Measurements from ENCODE around the gene KCNJ15. TPM values are rescaled to one million over a fixed set of nuclear protein-coding genes. Genes with fewer than 3 reads are reported as not detected.
A peak's percentile ranks its signal among the peaks of the same experiment; 100 is the strongest.

The KCNJ15 gene
- total and polyA plus RNA-seq, 2 of the 4 experiments (the other 2 are of a cell fraction): under 0.01 to 0.07 TPM

GRCh38 chr21:38310646-38311485, 54.1 kb downstream of the KCNJ15 start:
- no peak overlapping the region for H4K5ac ChIP-seq (ENCODE audit: low read depth, low read length)
- H3K9me1 ChIP-seq (ENCODE audit: insufficient read depth, low read length): peaks cover 10% of the 10 kb centered on the region
- no peak overlapping the region for H3K9ac ChIP-seq (ENCODE audit: low read depth, low read length)
- H3K4me1 ChIP-seq (ENCODE audit: control insufficient read depth, insufficient read depth, low read length): peaks cover 6% of the 10 kb centered on the region
- H2BK5ac ChIP-seq (ENCODE audit: low read depth, low read length, poor library complexity, severe bottlenecking): no peak overlapping the region
- no peak overlapping the region for H3K23ac ChIP-seq (ENCODE audit: low read depth, low read length)
- no peak overlapping the region for H2BK20ac ChIP-seq (ENCODE audit: low read depth, low read length)
- H3K4me3 ChIP-seq (ENCODE audit: insufficient read depth, low read depth, low read length): no peak overlapping the region
- 97% methylated on average over 5 of the region's 9 CpGs; no CpG with 5 or more reads in 1 of the 2 experiments for WGBS, 2 experiments (ENCODE audit: extremely low coverage in 2 of 2, insufficient read length in 1 of 2)
- TF ChIP-seq FOS (IDR thresholded peaks at IDR 0.05; ENCODE audit: low read depth, low read length) (0 out of 2 replicates have a peak, but pooled peaks have one; percentile 28), CEBPB (IDR thresholded peaks at IDR 0.05; ENCODE audit: low read depth, low read length) (peak; percentile 95), MAFK (IDR thresholded peaks at IDR 0.05; ENCODE audit: low read depth, low read length) (no peak)
- in situ Hi-C loops (cut with MboI; ENCODE audit: low sequenced_read_pairs) (no loop called here), intact Hi-C loops (cut with micrococcal nuclease) (no loop called here), dilution Hi-C loops (cut with HindIII; ENCODE audit: low sequenced_read_pairs, unreplicated experiment) (no loop called here)
- no peaks in the 10 kb centered on the region; the same call in 1 of the 2 replicates for H4K20me1 ChIP-seq (ENCODE audit: insufficient read depth, low read length)
- no peak overlapping the region for H4K91ac ChIP-seq (ENCODE audit: insufficient read depth, low read depth, low read length)
- H2AK9ac ChIP-seq (replicated peaks; ENCODE audit: low read depth, low read length, poor library complexity): no peak overlapping the region
- H3K79me1 ChIP-seq (ENCODE audit: low read depth in 1 of 2, low read length in 2 of 2): no peaks in the 10 kb centered on the region
- peak overlapping the region; percentile 18; the same call in 1 of the 3 replicates for H2BK15ac ChIP-seq (ENCODE audit: low read depth, low read length)
- DNase-seq (peak; percentile 49), ATAC-seq (ENCODE audit: low read depth) (no peak)
- H3K4me2 ChIP-seq (ENCODE audit: low read depth, low read length): no peak overlapping the region
- H3K27ac ChIP-seq (ENCODE audit: insufficient read depth, low read length): no peak overlapping the region
- CTCF ChIA-PET: interaction anchor here (0.7 to 0.8 kb wide), 2 partner anchors 15 to 751 kb away, joined by 3 read pairs; no protein-coding TSS in a partner anchor
- no peaks in the 10 kb centered on the region for H3K36me3 ChIP-seq (ENCODE audit: control insufficient read depth, insufficient read depth, low read length)
- H3K4ac ChIP-seq (ENCODE audit: low read depth, low read length): no peak overlapping the region
- no peak overlapping the region for H3K56ac ChIP-seq (ENCODE audit: extremely low read depth, insufficient read depth, low read length)
- no peaks in the 10 kb centered on the region for H3K9me3 ChIP-seq (ENCODE audit: control insufficient read depth, insufficient read depth, low read length)
- no peak overlapping the region; the same call in 1 of the 2 replicates for H3K18ac ChIP-seq (ENCODE audit: low read depth, low read length)
- no peak overlapping the region for H2BK120ac ChIP-seq (ENCODE audit: low read depth, low read length)
- H4K8ac ChIP-seq (ENCODE audit: low read depth in 2 of 2, low read length in 2 of 2): no peak overlapping the region
- no peak overlapping the region for H3K14ac ChIP-seq (replicated peaks; ENCODE audit: low read depth, low read length)
- POLR2A ChIA-PET (ENCODE audit: unreplicated experiment): no interaction called here
- H2AK5ac ChIP-seq (ENCODE audit: low read depth, low read length): peak overlapping the region; percentile 47
- no TSS peak for BruUV-seq (replicated peaks)
- peaks cover 2% of the 10 kb centered on the region; the same call in 1 of the 2 replicates for H3K27me3 ChIP-seq (ENCODE audit: control insufficient read depth, insufficient read depth, low read length)
- H2AFZ ChIP-seq (replicated peaks; ENCODE audit: low read length, poor library complexity): no peak overlapping the region

Data from IMR-90 (cell line).